Parathyroid adenoma (tissue), 2 donors: ENCODE results near the gene PDIA2.
"Not testable (repeated sequence)": the region's sequence is repeated elsewhere in the genome, so short reads cannot be mapped to it uniquely, and the experiment has no call there.

Source experiments
- H2AFZ ChIP-seq: fragments of 300-600 bp; sonication (generic); one replicate; pipeline ENCODE4 v1.7.0; 2017; ENCODE audit warnings: antibody characterized with exemption, mild to moderate bottlenecking
- H3K27ac ChIP-seq: fragments of 300-600 bp; sonication (generic); one replicate; pipeline ENCODE4 v1.7.0; 2017
- H3K27me3 ChIP-seq: fragments of 300-600 bp; sonication (generic); one replicate; pipeline ENCODE4 v1.7.0; 2017; ENCODE audit warnings: low read length; ENCODE audit not compliant: control insufficient read depth, insufficient read depth
- H3K36me3 ChIP-seq: fragments of 300-600 bp; sonication (generic); one replicate; pipeline ENCODE4 v1.7.0; 2017; ENCODE audit warnings: low read length; ENCODE audit not compliant: control insufficient read depth, insufficient read depth
- H3K4me1 ChIP-seq: fragments of 300-600 bp; sonication (generic); one replicate; pipeline ENCODE4 v1.7.0; 2017; ENCODE audit warnings: control low read depth
- H3K4me2 ChIP-seq: fragments of 300-600 bp; sonication (generic); one replicate; pipeline ENCODE4 v1.7.0; 2017; ENCODE audit warnings: low read length
- H3K4me3 ChIP-seq: fragments of 300-600 bp; sonication (generic); one replicate; pipeline ENCODE4 v1.7.0; 2017; ENCODE audit warnings: low read depth, low read length
- H3K79me2 ChIP-seq: fragments of 300-600 bp; sonication (generic); one replicate; pipeline ENCODE4 v1.7.0; 2017; ENCODE audit warnings: control low read depth
- H3K9ac ChIP-seq: fragments of 300-600 bp; sonication (generic); one replicate; pipeline ENCODE4 v1.7.0; 2017; ENCODE audit warnings: mild to moderate bottlenecking
- H3K9me3 ChIP-seq: fragments of 300-600 bp; sonication (generic); one replicate; pipeline ENCODE4 v1.7.0; 2017; ENCODE audit warnings: low read length; ENCODE audit not compliant: control insufficient read depth
- CTCF ChIP-seq: fragments of 300-600 bp; sonication (generic); IDR thresholded peaks from one replicate; pipeline ENCODE4 v1.7.0; 2017; ENCODE audit warnings: antibody characterized with exemption, mild to moderate bottlenecking
- donor health status: primary hyperparathyroidism.

The PDIA2 gene

GRCh38 chr16:255183-255582 lies 27.8 kb upstream of the PDIA2 start:
- no peak for TF ChIP-seq CTCF
- H3K27ac ChIP-seq, result no peak overlapping the region
- no peak overlapping the region for H3K4me3 ChIP-seq
- no peak overlapping the region for H2AFZ ChIP-seq
- no peak overlapping the region for H3K9ac ChIP-seq
- H3K79me2 ChIP-seq, result peaks cover 16% of the 10 kb centered on the region
- H3K36me3 ChIP-seq, result no peaks in the 10 kb centered on the region
- H3K4me1 ChIP-seq, result no peaks in the 10 kb centered on the region
- H3K4me2 ChIP-seq, result no peak overlapping the region
- no peaks in the 10 kb centered on the region for H3K27me3 ChIP-seq
- H3K9me3 ChIP-seq, result no peaks in the 10 kb centered on the region

- H3K9ac ChIP-seq, H3K4me1 ChIP-seq, H3K27me3 ChIP-seq, H2AFZ ChIP-seq, H3K4me2 ChIP-seq, H3K27ac ChIP-seq, H3K9me3 ChIP-seq, H3K4me3 ChIP-seq, H3K36me3 ChIP-seq: not testable (repeated sequence)
- peaks cover 14% of the 10 kb centered on the region for H3K79me2 ChIP-seq
Observed at GRCh38 chr16:258091-258490, 24.9 kb upstream of the PDIA2 start.

- H3K36me3 ChIP-seq, result no peaks in the 10 kb centered on the region
- no peaks in the 10 kb centered on the region for H3K27me3 ChIP-seq
- no peaks in the 10 kb centered on the region for H3K4me1 ChIP-seq
- H3K4me3 ChIP-seq, result no peak overlapping the region
- H3K27ac ChIP-seq, result no peak overlapping the region
- peaks cover 9% of the 10 kb centered on the region for H3K79me2 ChIP-seq
- no peak overlapping the region for H2AFZ ChIP-seq
- no peak for TF ChIP-seq CTCF
- H3K4me2 ChIP-seq, result no peak overlapping the region
- H3K9me3 ChIP-seq, result no peaks in the 10 kb centered on the region
- no peak overlapping the region for H3K9ac ChIP-seq
Observed at GRCh38 chr16:259226-259625, 23.7 kb upstream of the PDIA2 start.

- Histone ChIP-seq H3K9ac (no peak overlapping the region), H3K4me3 (no peak overlapping the region), H3K4me1 (no peaks in the 10 kb centered on the region), H2AFZ (no peak overlapping the region), H3K27me3 (no peaks in the 10 kb centered on the region), H3K27ac (no peak overlapping the region), H3K4me2 (no peak overlapping the region), H3K9me3 (no peaks in the 10 kb centered on the region), H3K36me3 (no peaks in the 10 kb centered on the region), H3K79me2 (peaks cover 9% of the 10 kb centered on the region)
- TF ChIP-seq CTCF, result no peak
Observed at GRCh38 chr16:259814-260253, 23.1 kb upstream of the PDIA2 start.

- Histone ChIP-seq H3K79me2 (peaks cover 5% of the 10 kb centered on the region), H3K4me1 (no peaks in the 10 kb centered on the region), H3K9ac (no peak overlapping the region), H3K36me3 (no peaks in the 10 kb centered on the region), H3K9me3 (no peaks in the 10 kb centered on the region), H3K27ac (no peak overlapping the region), H3K4me2 (no peak overlapping the region), H3K27me3 (no peaks in the 10 kb centered on the region), H2AFZ (no peak overlapping the region), H3K4me3 (no peak overlapping the region)
- no peak for TF ChIP-seq CTCF
Observed at GRCh38 chr16:260326-260725, 22.6 kb upstream of the PDIA2 start.
